Measurements from ENCODE around the gene RPS16. TPM values are rescaled to one million over a fixed set of nuclear protein-coding genes. Genes with fewer than 3 reads are reported as not detected.
"Not testable (repeated sequence)": the region's sequence is repeated elsewhere in the genome, so short reads cannot be mapped to it uniquely, and the experiment has no call there.

Gene RPS16
- total RNA-seq, 1 donor from 2014 or later = 2,674 TPM

DNA sequence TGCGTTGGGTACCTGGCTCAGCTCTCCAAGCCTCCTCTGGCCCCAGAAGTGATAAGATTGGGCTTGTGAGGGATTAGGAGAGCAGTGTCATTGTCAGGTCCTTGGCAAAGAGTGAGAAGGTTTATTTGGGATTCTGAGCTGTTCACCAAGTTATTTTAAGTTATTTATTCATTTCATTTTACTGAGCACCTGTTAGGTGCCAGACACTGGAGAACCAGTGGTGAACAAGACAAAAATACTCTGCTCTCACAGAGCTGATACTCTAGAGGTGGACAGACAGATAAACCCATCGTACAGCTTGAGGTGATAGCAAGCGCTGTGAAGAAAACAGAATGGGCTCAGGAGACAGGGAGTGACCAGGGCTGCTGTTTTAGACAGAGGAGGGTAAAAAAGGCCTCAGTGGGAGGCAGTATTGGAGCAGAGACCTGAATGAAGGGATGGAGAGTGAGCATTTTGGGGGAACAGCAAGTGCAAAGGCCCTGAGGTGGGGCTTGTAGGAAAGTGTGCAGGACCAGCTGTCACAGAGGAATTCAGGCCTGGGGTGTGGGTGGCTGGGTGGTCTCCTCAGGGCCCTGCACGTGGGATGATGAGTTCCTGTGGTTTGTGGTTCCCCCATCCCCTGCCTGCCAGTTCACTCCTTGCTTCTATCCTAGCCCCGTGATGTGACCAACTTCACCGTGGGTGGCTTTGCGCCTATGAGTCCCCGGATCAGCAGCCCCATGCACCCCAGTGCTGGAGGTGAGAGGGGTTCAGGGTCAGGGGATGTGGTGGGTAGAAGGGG lies 36.2 kb upstream of the RPS16 start:
- H3K4me3 Mint-ChIP-seq (ENCODE audit: low read depth) = no peak overlapping the region
- intact Hi-C loops (cut with micrococcal nuclease) = no loop called here
- H3K36me3 Mint-ChIP-seq (ENCODE audit: low read depth) = peaks cover 83% of the 10 kb centered on the region
- no peak for DNase-seq (ENCODE audit: low spot score)
- no peaks in the 10 kb centered on the region for H3K27me3 Mint-ChIP-seq (ENCODE audit: low read depth)
- H3K9me3 Mint-ChIP-seq = no peaks in the 10 kb centered on the region
- peaks cover 13% of the 10 kb centered on the region for H3K4me1 Mint-ChIP-seq (ENCODE audit: low read depth)
- peak overlapping the region; percentile 5 for H3K27ac Mint-ChIP-seq

DNA sequence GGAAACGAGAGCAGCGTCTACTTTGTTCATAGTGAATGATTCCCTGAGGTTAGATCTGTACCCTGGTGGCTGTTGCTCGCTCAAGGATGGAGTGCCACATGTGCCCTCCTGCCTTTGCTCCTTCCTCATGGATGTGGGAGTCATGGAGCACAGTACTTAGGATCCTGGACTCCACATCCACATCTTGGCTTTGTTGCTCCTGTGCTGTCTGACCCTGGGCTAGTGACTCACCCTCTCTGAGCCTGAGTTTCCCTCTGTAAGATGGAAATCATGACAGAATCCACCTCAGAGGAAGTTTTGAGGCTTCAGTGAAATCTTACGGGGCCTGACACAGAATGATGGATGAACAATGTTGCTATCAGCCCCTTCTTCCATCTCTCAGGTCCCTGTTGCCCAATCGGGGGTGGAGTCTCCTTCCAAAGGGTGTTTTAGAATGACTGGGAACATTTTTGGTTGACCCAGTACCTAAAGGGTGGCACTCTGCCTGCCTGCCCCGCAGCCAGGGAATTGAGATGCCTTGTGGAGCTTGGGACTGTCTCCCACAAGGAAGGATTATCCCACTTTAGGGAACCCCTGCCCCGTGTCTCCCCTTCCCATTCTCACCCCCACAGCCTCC lies 35.1 kb upstream of the RPS16 start:
- DNase-seq (ENCODE audit: low spot score) = no peak
- intact Hi-C loops (cut with micrococcal nuclease) = no loop called here
- Mint-ChIP-seq H3K4me3 (ENCODE audit: low read depth) (no peak overlapping the region), H3K27me3 (ENCODE audit: low read depth) (no peaks in the 10 kb centered on the region), H3K9me3 (no peaks in the 10 kb centered on the region), H3K4me1 (ENCODE audit: low read depth) (peaks cover 13% of the 10 kb centered on the region), H3K27ac (peak overlapping the region; percentile 84), H3K36me3 (ENCODE audit: low read depth) (peaks cover 84% of the 10 kb centered on the region)

DNA sequence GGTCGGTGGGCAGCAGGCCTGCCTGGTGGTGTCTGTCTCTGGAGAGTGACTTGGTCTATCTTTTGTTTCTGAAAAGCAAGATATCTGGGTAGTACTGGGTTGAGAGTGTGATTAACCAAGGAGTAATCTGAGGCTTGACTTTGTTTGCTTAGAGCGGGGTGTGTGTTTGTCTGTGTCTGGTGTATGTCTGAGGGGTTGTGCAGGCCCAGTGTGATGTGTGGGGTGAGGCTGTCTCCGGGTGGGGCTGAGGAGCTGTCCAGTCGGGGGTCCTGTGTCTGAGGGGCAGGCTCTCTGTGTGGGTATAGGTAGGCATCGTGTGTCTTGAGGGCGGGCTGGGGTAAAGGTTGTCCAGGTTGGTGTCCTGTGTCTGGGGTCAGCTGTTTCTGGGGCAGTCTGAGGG lies 33.8 kb upstream of the RPS16 start:
- DNase-seq (ENCODE audit: low spot score) = no peak
- no peak overlapping the region for H3K4me3 Mint-ChIP-seq (ENCODE audit: low read depth)
- H3K9me3 Mint-ChIP-seq = no peaks in the 10 kb centered on the region
- peak overlapping the region; percentile 14 for H3K27ac Mint-ChIP-seq
- H3K27me3 Mint-ChIP-seq (ENCODE audit: low read depth) = no peaks in the 10 kb centered on the region
- intact Hi-C loops (cut with micrococcal nuclease) = no loop called here
- H3K4me1 Mint-ChIP-seq (ENCODE audit: low read depth) = peaks cover 13% of the 10 kb centered on the region
- H3K36me3 Mint-ChIP-seq (ENCODE audit: low read depth) = peaks cover 85% of the 10 kb centered on the region

DNA sequence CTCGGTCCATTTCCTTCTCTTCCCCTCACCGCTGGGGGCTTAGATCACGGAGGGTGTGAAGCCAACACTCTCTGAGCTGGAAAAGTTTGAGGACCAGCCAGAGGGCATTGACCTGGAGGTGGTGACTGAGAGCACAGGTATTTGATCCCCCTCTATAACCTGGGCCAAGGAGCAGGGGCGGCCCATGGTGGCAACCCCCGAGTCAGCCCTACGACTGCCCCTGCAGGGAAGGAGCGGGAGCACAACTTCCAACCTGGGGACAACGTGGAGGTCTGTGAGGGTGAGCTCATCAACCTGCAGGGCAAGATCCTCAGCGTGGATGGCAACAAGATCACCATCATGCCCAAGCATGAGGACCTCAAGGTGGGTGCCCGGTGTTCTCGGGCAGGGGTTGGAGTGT lies 33.3 kb upstream of the RPS16 start:
- Mint-ChIP-seq H3K27me3 (ENCODE audit: low read depth) (no peaks in the 10 kb centered on the region), H3K27ac (no peak overlapping the region), H3K4me1 (ENCODE audit: low read depth) (peaks cover 13% of the 10 kb centered on the region), H3K36me3 (ENCODE audit: low read depth) (peaks cover 81% of the 10 kb centered on the region), H3K4me3 (ENCODE audit: low read depth) (no peak overlapping the region), H3K9me3 (no peaks in the 10 kb centered on the region)
- no peak for DNase-seq (ENCODE audit: low spot score)
- intact Hi-C loops (cut with micrococcal nuclease) = no loop called here

DNA sequence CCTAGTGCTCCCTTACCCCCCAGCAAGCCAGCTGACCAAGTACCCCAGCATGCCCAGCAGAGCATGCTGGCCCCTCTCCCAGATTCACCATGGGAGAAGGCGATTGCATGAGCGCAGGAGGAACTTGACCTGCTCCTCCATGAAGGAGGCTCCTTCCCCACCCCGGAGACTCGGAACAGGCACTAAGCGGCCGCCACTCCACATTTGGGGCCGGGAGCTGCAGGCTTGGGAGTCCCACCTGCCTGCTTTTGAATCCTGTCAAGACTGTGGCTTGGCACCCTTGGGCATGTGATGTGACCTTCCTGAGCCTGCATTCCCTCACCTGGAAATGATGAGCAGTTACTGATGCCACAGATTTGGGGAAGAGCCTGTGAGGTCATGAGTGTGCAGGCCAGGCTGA lies 32.2 kb upstream of the RPS16 start:
- Mint-ChIP-seq H3K4me3 (ENCODE audit: low read depth) (no peak overlapping the region), H3K9me3 (no peaks in the 10 kb centered on the region), H3K27me3 (ENCODE audit: low read depth) (no peaks in the 10 kb centered on the region), H3K36me3 (ENCODE audit: low read depth) (peaks cover 85% of the 10 kb centered on the region), H3K27ac (no peak overlapping the region), H3K4me1 (ENCODE audit: low read depth) (peaks cover 13% of the 10 kb centered on the region)
- no peak for DNase-seq (ENCODE audit: low spot score)
- intact Hi-C loops (cut with micrococcal nuclease) = no loop called here

DNA sequence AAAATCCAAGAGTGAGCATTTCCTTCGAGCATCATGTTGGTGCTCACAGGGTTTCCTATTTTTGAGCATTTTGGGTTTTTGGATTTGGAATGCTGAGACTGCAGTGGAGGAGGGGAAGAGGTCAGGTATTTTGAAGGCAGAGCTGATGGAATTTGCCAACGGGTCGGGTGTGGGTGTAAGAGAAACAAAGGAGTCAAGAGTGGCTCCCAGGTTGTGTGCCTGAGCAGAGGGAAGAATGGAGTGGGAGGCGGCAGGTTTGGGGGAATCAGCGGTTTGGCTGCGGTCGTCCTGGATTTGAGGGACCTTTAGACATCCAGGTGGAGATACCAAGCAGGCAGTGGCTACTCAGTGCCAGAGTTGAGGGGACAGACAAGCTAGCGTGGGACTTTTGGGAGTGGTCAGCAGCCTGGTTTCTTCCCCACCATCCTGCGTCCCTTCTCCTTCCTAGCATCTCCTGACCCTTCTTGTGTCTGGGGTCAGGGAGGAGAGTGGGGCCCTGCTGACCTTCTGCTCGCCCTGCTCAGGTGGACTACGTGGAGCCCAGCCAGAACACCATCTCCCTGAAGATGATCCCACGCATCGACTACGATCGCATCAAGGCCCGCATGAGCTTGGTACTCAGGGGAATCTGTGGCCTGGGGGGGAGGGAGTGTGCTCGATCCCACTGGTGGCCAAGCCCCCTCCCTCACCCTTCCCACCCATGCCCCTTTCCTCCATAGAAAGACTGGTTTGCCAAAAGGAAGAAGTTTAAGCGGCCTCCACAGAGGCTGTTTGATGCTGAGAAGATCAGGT lies 30.4 kb upstream of the RPS16 start:
- H3K4me3 Mint-ChIP-seq (ENCODE audit: low read depth) = no peak overlapping the region
- no peaks in the 10 kb centered on the region for H3K27me3 Mint-ChIP-seq (ENCODE audit: low read depth)
- intact Hi-C loops (cut with micrococcal nuclease) = no loop called here
- no peak overlapping the region for H3K27ac Mint-ChIP-seq
- peaks cover 79% of the 10 kb centered on the region for H3K36me3 Mint-ChIP-seq (ENCODE audit: low read depth)
- DNase-seq (ENCODE audit: low spot score) = no peak
- no peaks in the 10 kb centered on the region for H3K9me3 Mint-ChIP-seq
- peaks cover 8% of the 10 kb centered on the region for H3K4me1 Mint-ChIP-seq (ENCODE audit: low read depth)

DNA sequence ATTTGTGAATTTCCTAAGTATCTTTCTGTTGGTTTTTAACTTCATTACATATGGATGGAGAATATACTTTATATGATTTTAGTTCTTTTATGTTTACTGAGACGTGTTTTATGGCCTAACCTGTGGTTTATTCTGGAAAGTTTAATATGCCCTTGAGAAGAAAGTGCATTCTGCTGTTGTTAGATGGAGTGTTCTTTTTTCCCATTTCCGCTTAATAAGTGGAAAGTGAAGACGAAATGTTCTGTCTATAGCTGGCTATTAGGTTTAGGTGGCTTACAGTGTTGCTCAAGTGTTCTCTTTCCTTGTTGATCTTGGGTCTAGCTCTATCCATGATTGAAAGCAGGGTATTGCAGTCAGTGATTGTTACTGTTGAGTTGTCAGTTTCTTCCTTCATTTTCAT lies 27.7 kb upstream of the RPS16 start:
- no peaks in the 10 kb centered on the region for H3K27me3 Mint-ChIP-seq (ENCODE audit: low read depth)
- H3K4me1 Mint-ChIP-seq (ENCODE audit: low read depth) = no peaks in the 10 kb centered on the region
- H3K27ac Mint-ChIP-seq = peak overlapping the region; percentile 40
- H3K9me3 Mint-ChIP-seq = no peaks in the 10 kb centered on the region
- intact Hi-C loops (cut with micrococcal nuclease) = no loop called here
- H3K4me3 Mint-ChIP-seq (ENCODE audit: low read depth) = no peak overlapping the region
- H3K36me3 Mint-ChIP-seq (ENCODE audit: low read depth) = peaks cover 74% of the 10 kb centered on the region
- DNase-seq (ENCODE audit: low spot score) = no peak

DNA sequence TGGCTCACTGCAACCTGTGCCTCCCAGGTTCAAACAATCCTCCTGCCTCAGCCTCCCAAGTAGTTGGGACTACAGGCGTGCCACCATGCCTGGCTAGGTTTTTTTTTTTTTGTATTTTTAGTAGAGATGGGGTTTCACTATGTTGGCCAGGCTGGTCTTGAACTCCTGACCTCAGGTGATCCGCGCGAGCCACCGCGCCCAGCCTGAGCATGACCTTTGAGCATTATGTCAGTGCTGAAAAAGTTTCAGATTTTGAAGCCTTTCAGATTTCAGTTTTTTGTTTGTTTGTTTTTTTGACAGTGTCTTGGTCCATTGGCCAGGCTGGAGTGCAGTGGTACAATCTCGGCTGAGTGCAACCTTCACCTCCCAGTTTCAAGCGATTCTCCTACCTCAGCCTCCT lies 15.5 kb upstream of the RPS16 start:
- H3K9me3 Mint-ChIP-seq; H3K27me3 Mint-ChIP-seq (ENCODE audit: low read depth); intact Hi-C loops (cut with micrococcal nuclease); H3K4me3 Mint-ChIP-seq (ENCODE audit: low read depth); DNase-seq (ENCODE audit: low spot score); H3K27ac Mint-ChIP-seq: not testable (repeated sequence)
- Mint-ChIP-seq H3K4me1 (ENCODE audit: low read depth) (peaks cover 36% of the 10 kb centered on the region), H3K36me3 (ENCODE audit: low read depth) (peaks cover 60% of the 10 kb centered on the region)

DNA sequence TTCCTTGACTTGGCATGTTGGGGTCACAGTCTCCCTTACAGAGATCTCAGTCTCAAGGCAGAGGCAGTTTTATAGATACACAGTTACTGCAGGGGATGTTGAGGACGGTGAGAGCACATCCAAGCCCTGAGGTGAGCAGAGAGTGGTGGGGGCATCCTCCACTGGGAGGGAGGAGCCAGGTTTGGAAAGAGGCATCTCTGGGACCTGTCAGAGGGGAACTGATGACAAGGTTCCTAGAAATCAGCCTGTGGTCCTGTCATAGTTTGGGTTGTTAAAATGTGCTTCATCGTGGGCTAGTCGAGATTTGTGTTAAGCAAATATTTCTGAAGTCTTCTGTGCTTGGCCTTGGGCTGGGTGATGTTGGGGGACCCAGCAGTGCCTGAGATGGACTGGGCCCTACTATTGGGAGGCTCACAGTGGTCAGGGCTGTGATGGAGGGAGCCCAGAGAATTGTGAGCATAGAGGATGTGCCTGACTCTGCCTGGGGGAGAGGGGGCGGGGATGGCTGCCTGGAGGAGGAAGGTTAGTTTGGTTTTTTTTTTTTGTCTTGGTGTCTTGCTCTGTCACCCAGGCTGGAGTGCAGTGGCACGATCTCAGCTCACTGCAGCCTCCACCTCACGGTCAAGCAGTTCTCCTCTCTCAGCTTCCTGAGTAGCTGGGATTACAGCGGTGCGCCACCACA lies 13.5 kb upstream of the RPS16 start:
- H3K27me3 Mint-ChIP-seq (ENCODE audit: low read depth) = no peaks in the 10 kb centered on the region
- peaks cover 69% of the 10 kb centered on the region for H3K36me3 Mint-ChIP-seq (ENCODE audit: low read depth)
- peak overlapping the region; percentile 92 for H3K27ac Mint-ChIP-seq
- H3K4me3 Mint-ChIP-seq (ENCODE audit: low read depth) = peak overlapping the region; percentile 65
- peaks cover 39% of the 10 kb centered on the region for H3K4me1 Mint-ChIP-seq (ENCODE audit: low read depth)
- intact Hi-C loops (cut with micrococcal nuclease) = no loop called here
- H3K9me3 Mint-ChIP-seq = no peaks in the 10 kb centered on the region
- no peak for DNase-seq (ENCODE audit: low spot score)

DNA sequence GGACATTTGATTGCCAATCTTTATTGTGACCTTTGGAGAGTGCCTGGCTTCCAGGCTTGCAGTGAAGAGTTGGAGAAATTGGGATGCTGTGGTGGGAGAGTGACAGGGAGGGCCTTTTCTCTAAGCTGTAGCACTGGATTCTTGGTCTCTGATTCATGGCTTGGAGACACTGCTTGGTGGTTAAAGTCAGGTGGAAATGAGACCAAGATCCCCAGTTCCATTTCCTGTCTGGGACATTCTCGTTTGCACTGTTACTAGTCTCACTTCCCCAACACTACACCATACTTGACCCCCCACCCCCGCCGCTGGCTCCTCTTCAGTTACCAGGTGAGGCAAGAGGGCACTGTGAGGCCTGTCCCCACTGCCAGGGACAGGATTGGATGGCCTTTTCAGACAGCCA lies 12.5 kb upstream of the RPS16 start:
- H3K4me1 Mint-ChIP-seq (ENCODE audit: low read depth) = peaks cover 39% of the 10 kb centered on the region
- H3K9me3 Mint-ChIP-seq = no peaks in the 10 kb centered on the region
- H3K27ac Mint-ChIP-seq = peak overlapping the region; percentile 90
- DNase-seq (ENCODE audit: low spot score) = no peak
- peak overlapping the region; percentile 95 for H3K4me3 Mint-ChIP-seq (ENCODE audit: low read depth)
- H3K27me3 Mint-ChIP-seq (ENCODE audit: low read depth) = no peaks in the 10 kb centered on the region
- intact Hi-C loops (cut with micrococcal nuclease) = no loop called here
- peaks cover 64% of the 10 kb centered on the region for H3K36me3 Mint-ChIP-seq (ENCODE audit: low read depth)

DNA sequence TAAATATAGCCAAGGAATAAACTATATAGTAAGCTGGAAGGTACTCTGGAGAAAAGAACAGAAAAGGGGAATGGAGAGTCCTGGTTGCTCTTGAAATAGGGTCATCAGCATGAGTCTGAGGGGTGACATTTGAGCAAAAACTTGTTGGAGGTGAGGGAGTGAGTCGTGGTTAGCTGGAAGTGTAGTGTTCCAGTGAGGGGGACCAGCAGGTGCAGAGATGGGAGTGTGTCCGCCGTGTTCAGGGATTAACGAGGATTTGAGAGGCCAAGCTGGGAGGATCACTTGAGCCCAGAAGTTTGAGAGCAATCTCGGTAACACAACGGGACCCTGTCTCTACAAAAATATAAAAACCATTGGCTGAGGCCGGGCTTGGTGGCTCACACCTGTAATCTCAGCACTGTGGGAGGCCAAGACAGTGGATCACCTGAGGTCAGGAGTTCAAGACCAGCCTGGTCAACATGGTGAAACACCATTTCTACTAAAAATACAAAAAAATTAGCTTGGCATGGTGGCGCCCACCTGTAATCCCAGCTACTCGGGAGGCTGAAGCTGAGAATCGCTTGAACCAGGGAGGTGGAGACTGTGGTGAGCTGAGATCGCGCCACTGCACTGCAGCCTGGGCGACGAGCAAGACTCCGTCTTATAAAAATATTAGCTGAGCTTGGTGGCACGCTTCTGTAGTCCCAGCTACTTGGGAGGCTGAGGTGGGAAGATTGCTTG lies 10.8 kb upstream of the RPS16 start:
- Mint-ChIP-seq H3K36me3 (ENCODE audit: low read depth) (peaks cover 48% of the 10 kb centered on the region), H3K27ac (peak overlapping the region; percentile 94), H3K4me1 (ENCODE audit: low read depth) (peaks cover 35% of the 10 kb centered on the region), H3K4me3 (ENCODE audit: low read depth) (peak overlapping the region; percentile 95), H3K9me3 (no peaks in the 10 kb centered on the region), H3K27me3 (ENCODE audit: low read depth) (no peaks in the 10 kb centered on the region)
- intact Hi-C loops (cut with micrococcal nuclease) = no loop called here
- no peak for DNase-seq (ENCODE audit: low spot score)
